CD14-positive monocyte (primary cell): Measurements from ENCODE around the gene PEMT. TPM values are rescaled to one million over a fixed set of nuclear protein-coding genes. Genes with fewer than 3 reads are reported as not detected.

Source experiments
- DNase-seq, 3 donors: peaks; one replicate each; pipeline ENCODE4 v3.0.0-alpha.2; 2011 to 2022
- H2AFZ ChIP-seq: 2 replicates; pipeline ENCODE4 v1.6.0; 2012; ENCODE audit warnings: mild to moderate bottlenecking, low read depth, low read length, inconsistent platforms; ENCODE audit not compliant: insufficient read depth, poor library complexity, severe bottlenecking
- H3K27ac ChIP-seq, 2 donors: 1 replicate in 1 of 2; 2 replicates in 1 of 2; pipeline ENCODE4 v1.5.1; 2012 to 2013; ENCODE audit warnings: low read length in 2 of 2, control low read depth in 1 of 2, inconsistent platforms in 1 of 2, low read depth in 1 of 2, mild to moderate bottlenecking in 1 of 2
- H3K27me3 ChIP-seq, 2 donors: one replicate each; pipeline versions ENCODE4 v1.6.0 to v1.6.1; 2011 to 2013; ENCODE audit warnings: low read length in 2 of 2; ENCODE audit not compliant: control insufficient read depth in 2 of 2, insufficient read depth in 2 of 2
- H3K36me3 ChIP-seq, 2 donors: replicated peaks in 1 of 2; 1 replicate in 1 of 2; 2 replicates in 1 of 2; pipeline versions ENCODE4 v1.5.1 to v1.6.1; 2012 to 2013; ENCODE audit warnings: low read length in 2 of 2, control low read depth in 1 of 2, inconsistent platforms in 1 of 2, mild to moderate bottlenecking in 1 of 2; ENCODE audit not compliant: insufficient read depth in 2 of 2, control insufficient read depth in 1 of 2
- H3K4me1 ChIP-seq, 2 donors: 1 replicate in 1 of 2; 2 replicates in 1 of 2; pipeline versions ENCODE4 v1.5.1 to v1.6.1; 2012 to 2013; ENCODE audit warnings: low read length in 2 of 2, control low read depth in 1 of 2, inconsistent platforms in 1 of 2, mild to moderate bottlenecking in 1 of 2, moderate library complexity in 1 of 2; ENCODE audit not compliant: insufficient read depth in 2 of 2, control insufficient read depth in 1 of 2
- H3K4me2 ChIP-seq: replicated peaks from 2 replicates; pipeline ENCODE3; 2012; ENCODE audit warnings: low read length, moderate library complexity, mild to moderate bottlenecking; ENCODE audit not compliant: poor library complexity, severe bottlenecking; ENCODE audit errors: extremely low read depth
- H3K4me3 ChIP-seq, 3 experiments: fragments of 200-600 bp in 1 of 3; sonication (generic) in 1 of 3; replicated peaks in 1 of 3; 1 replicate in 2 of 3; 2 replicates in 1 of 3; pipeline ENCODE4 v1.5.1; 2011 to 2013; ENCODE audit warnings: low read length in 3 of 3, mild to moderate bottlenecking in 3 of 3, control low read depth in 2 of 3, low read depth in 2 of 3, inconsistent platforms in 1 of 3, moderate library complexity in 1 of 3
- H3K79me2 ChIP-seq: 2 replicates; pipeline ENCODE4 v1.6.0; 2012; ENCODE audit warnings: mild to moderate bottlenecking, control low read depth, inconsistent platforms, low read length, moderate library complexity; ENCODE audit not compliant: insufficient read depth
- H3K9ac ChIP-seq: 2 replicates; pipeline ENCODE4 v1.6.0; 2017; ENCODE audit warnings: low read length, mild to moderate bottlenecking; ENCODE audit not compliant: insufficient read depth, poor library complexity, severe bottlenecking
- H3K9me3 ChIP-seq, 2 donors: replicated peaks in 1 of 2; 1 replicate in 1 of 2; 2 replicates in 1 of 2; pipeline versions ENCODE4 v1.5.1 to v1.6.1; 2012 to 2013; ENCODE audit warnings: low read length in 2 of 2, control low read depth in 1 of 2; ENCODE audit not compliant: control insufficient read depth in 1 of 2, insufficient read depth in 1 of 2
- H4K20me1 ChIP-seq: 2 replicates; pipeline ENCODE4 v1.6.0; 2012; ENCODE audit warnings: mild to moderate bottlenecking, low read length, control low read depth, moderate library complexity; ENCODE audit not compliant: insufficient read depth
- H3K27ac Mint-ChIP-seq, 7 donors: one replicate each; pipeline ENCODE4 v1.8.0; 2020; ENCODE audit warnings: mild to moderate bottlenecking in 7 of 7, mixed read lengths in 7 of 7, moderate library complexity in 6 of 7, inconsistent platforms in 2 of 7
- H3K27me3 Mint-ChIP-seq, 3 donors: one replicate each; pipeline ENCODE4 v1.8.0; 2021 to 2022; ENCODE audit warnings: low read depth in 3 of 3, mild to moderate bottlenecking in 3 of 3, mixed read lengths in 3 of 3, moderate library complexity in 3 of 3, inconsistent platforms in 1 of 3
- H3K36me3 Mint-ChIP-seq, 2 donors: one replicate each; pipeline ENCODE4 v1.8.0; 2020; ENCODE audit warnings: mixed read lengths in 2 of 2, inconsistent platforms in 1 of 2, mild to moderate bottlenecking in 1 of 2
- H3K4me1 Mint-ChIP-seq: one replicate; pipeline ENCODE4 v1.8.0; 2020; ENCODE audit warnings: mild to moderate bottlenecking, mixed read lengths
- H3K4me3 Mint-ChIP-seq, 2 donors: one replicate each; pipeline ENCODE4 v1.8.0; 2020; ENCODE audit warnings: mild to moderate bottlenecking in 2 of 2, mixed read lengths in 2 of 2, moderate library complexity in 1 of 2
- H3K9me3 Mint-ChIP-seq, 7 donors: one replicate each; pipeline ENCODE4 v1.8.0; 2020 to 2022; ENCODE audit warnings: mixed read lengths in 7 of 7, mild to moderate bottlenecking in 6 of 7, moderate library complexity in 6 of 7, inconsistent platforms in 2 of 7
- WGBS: methylation state at CpG from one replicate; pipeline ENCODE4 v1.1.5; 2013; ENCODE audit warnings: missing lambda C conversion rate; ENCODE audit not compliant: insufficient coverage; 5-methylcytosine and 5-hydroxymethylcytosine counted together
- intact Hi-C, 2 donors: fragments of 100-400 bp; cut with micrococcal nuclease; formaldehyde crosslinking; loops; one replicate each; pipeline versions ENCODE4 v1.15.0 to v1.15.1; 2023
- polyA plus RNA-seq, 3 donors: library from polyadenylated mRNA; depleted of rRNA in 1 of 3; unstranded in 2 of 3; stranded (reverse) in 1 of 3; fragments of 300-500 nt in 2 of 3; fragments of >200 nt in 1 of 3; fragmentation: Illumina TruSeq in 2 of 3; gene quantifications; 1 replicate in 2 of 3; 2 replicates in 1 of 3; pipeline ENCODE4 v1.2.3, GENCODE V29; 2012 to 2021
- TF ChIP-seq, protein P1 (sequence below): fragments of 200-600 bp; IDR thresholded peaks from one replicate; pipeline ENCODE4 v1.8.0; 2022; ENCODE audit warnings: antibody characterized with exemption, mild to moderate bottlenecking

Gene PEMT
- polyA plus RNA-seq, 3 donors: 26.7 to 41.0 (median 38.4) TPM

DNA sequence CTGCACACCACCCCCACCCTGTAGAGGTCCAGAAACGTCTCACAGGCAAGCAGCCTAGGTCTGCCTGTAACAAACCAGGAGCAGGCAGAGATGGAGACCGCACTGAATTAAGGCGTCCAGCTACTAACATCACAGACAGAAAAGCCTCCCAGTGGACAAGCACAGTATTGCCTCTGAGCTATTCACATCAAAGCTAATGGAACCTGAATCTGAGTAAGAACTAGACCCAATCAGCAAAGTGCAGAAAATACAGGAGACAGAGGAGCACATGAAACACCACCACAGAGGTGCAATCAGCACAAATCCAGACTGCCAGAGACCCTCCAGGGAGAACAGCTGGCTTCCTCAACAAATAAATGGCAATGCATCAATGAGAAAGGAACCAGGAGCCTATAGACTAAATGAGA is 22.2 kb upstream of the PEMT start:
- H3K9me3 Mint-ChIP-seq: peaks cover 0 to 3% (median 2%) of the 10 kb centered on the region in 7 donors
- intact Hi-C loops: no loop called here
- peak in 2 of 3 donors; percentile 55 to 64 for DNase-seq
- H3K36me3 Mint-ChIP-seq: no peaks in the 10 kb centered on the region
- peaks cover 2 to 4% (median 3%) of the 10 kb centered on the region in 3 donors for H3K27me3 Mint-ChIP-seq
- H4K20me1 ChIP-seq: no peaks in the 10 kb centered on the region
- H3K9ac ChIP-seq: no peak overlapping the region
- H3K27me3 ChIP-seq: no peaks in the 10 kb centered on the region
- peaks cover 6% of the 10 kb centered on the region for H3K4me1 Mint-ChIP-seq
- TF ChIP-seq, protein P1, sequence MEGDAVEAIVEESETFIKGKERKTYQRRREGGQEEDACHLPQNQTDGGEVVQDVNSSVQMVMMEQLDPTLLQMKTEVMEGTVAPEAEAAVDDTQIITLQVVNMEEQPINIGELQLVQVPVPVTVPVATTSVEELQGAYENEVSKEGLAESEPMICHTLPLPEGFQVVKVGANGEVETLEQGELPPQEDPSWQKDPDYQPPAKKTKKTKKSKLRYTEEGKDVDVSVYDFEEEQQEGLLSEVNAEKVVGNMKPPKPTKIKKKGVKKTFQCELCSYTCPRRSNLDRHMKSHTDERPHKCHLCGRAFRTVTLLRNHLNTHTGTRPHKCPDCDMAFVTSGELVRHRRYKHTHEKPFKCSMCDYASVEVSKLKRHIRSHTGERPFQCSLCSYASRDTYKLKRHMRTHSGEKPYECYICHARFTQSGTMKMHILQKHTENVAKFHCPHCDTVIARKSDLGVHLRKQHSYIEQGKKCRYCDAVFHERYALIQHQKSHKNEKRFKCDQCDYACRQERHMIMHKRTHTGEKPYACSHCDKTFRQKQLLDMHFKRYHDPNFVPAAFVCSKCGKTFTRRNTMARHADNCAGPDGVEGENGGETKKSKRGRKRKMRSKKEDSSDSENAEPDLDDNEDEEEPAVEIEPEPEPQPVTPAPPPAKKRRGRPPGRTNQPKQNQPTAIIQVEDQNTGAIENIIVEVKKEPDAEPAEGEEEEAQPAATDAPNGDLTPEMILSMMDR: peak; percentile 88
- no peak overlapping the region for H3K27ac ChIP-seq
- H3K4me3 ChIP-seq: no peak overlapping the region
- H3K4me3 Mint-ChIP-seq: no peak overlapping the region
- no peaks in the 10 kb centered on the region for H3K79me2 ChIP-seq
- peak overlapping the region; percentile 67 for H2AFZ ChIP-seq
- 4% methylated on average over 3 of the region's 3 CpGs for WGBS
- H3K36me3 ChIP-seq: no peaks in the 10 kb centered on the region
- H3K9me3 ChIP-seq: no peaks in the 10 kb centered on the region
- peak overlapping the region; percentile 12 for H3K4me2 ChIP-seq
- no peak overlapping the region for H3K27ac Mint-ChIP-seq
- peaks cover 3 to 7% of the 10 kb centered on the region in 2 donors for H3K4me1 ChIP-seq

GRCh38 chr17:17612085-17613022 is 20.8 kb upstream of the PEMT start:
- no peak overlapping the region for H2AFZ ChIP-seq
- Mint-ChIP-seq H3K4me1 (peaks cover 6% of the 10 kb centered on the region), H3K4me3 (no peak overlapping the region), H3K27me3 (peaks cover 0 to 3% (median 2%) of the 10 kb centered on the region in 3 donors), H3K27ac (no peak overlapping the region), H3K36me3 (no peaks in the 10 kb centered on the region), H3K9me3 (peaks cover 0 to 3% (median 2%) of the 10 kb centered on the region in 7 donors)
- no peaks in the 10 kb centered on the region for H3K79me2 ChIP-seq
- H3K9me3 ChIP-seq: no peaks in the 10 kb centered on the region
- H4K20me1 ChIP-seq: no peaks in the 10 kb centered on the region
- WGBS: 84% methylated on average over 3 of the region's 9 CpGs
- H3K4me1 ChIP-seq: peaks cover 3 to 7% of the 10 kb centered on the region in 2 donors
- intact Hi-C loops: no loop called here
- no peak overlapping the region for H3K4me3 ChIP-seq
- TF ChIP-seq, protein P1: no peak
- no peak for DNase-seq
- no peaks in the 10 kb centered on the region for H3K27me3 ChIP-seq
- H3K9ac ChIP-seq: no peak overlapping the region
- no peaks in the 10 kb centered on the region for H3K36me3 ChIP-seq
- no peak overlapping the region for H3K27ac ChIP-seq
- H3K4me2 ChIP-seq: no peak overlapping the region
